Smooth muscle cell (in vitro differentiated cells): ENCODE measurements around the gene BUB1B. TPM values are rescaled to one million over a fixed set of nuclear protein-coding genes. Genes with fewer than 3 reads are reported as not detected.

Experiments
- DNase-seq: peaks from one replicate; lab custom pipeline; 2025; ENCODE audit not compliant: unreplicated experiment; lab: John Stamatoyannopoulos, UW
- H2AFZ ChIP-seq: fragments of 200-600 bp; sonication (generic); 2 replicates; pipeline ENCODE4 v1.6.0; 2016; ENCODE audit warnings: antibody characterized with exemption, low read depth, mild to moderate bottlenecking
- H3F3A ChIP-seq: fragments of 200-600 bp; sonication (generic); 2 replicates; pipeline ENCODE4 v1.6.0; 2017; ENCODE audit warnings: antibody characterized with exemption, low read depth
- H3K27ac ChIP-seq: fragments of 200-600 bp; sonication (generic); 2 replicates; pipeline ENCODE4 v1.5.1; 2016; ENCODE audit warnings: low read depth, mild to moderate bottlenecking
- H3K27me3 ChIP-seq: fragments of 200-600 bp; sonication (generic); 2 replicates; pipeline ENCODE4 v1.6.1; 2016; ENCODE audit warnings: low read depth, mild to moderate bottlenecking
- H3K36me3 ChIP-seq: fragments of 200-600 bp; sonication (generic); 2 replicates; pipeline ENCODE4 v1.5.1; 2016; ENCODE audit warnings: low read depth
- H3K4me1 ChIP-seq: fragments of 200-600 bp; sonication (generic); 2 replicates; pipeline ENCODE4 v1.5.1; 2016; ENCODE audit warnings: low read depth
- H3K4me2 ChIP-seq: fragments of 200-600 bp; sonication (generic); 2 replicates; pipeline ENCODE4 v1.6.0; 2016; ENCODE audit warnings: mild to moderate bottlenecking
- H3K4me3 ChIP-seq: fragments of 200-600 bp; sonication (generic); 2 replicates; pipeline ENCODE4 v1.5.1; 2016; ENCODE audit warnings: mild to moderate bottlenecking
- H3K79me2 ChIP-seq: fragments of 200-600 bp; sonication (generic); 2 replicates; pipeline ENCODE4 v1.6.0; 2016; ENCODE audit warnings: low read depth, mild to moderate bottlenecking
- H3K9ac ChIP-seq: fragments of 200-600 bp; sonication (generic); 2 replicates; pipeline ENCODE4 v1.6.0; 2016; ENCODE audit warnings: low read depth
- H3K9me3 ChIP-seq: fragments of 200-600 bp; sonication (generic); replicated peaks from 2 replicates; pipeline ENCODE4 v1.5.1; 2016; ENCODE audit warnings: low read depth
- H4K20me1 ChIP-seq: fragments of 200-600 bp; sonication (generic); 2 replicates; pipeline ENCODE4 v1.6.0; 2016; ENCODE audit warnings: low read depth
- WGBS: methylation state at CpG from one replicate; pipeline ENCODE4 v1.1.7; 2016; ENCODE audit warnings: low lambda C conversion rate; 5-methylcytosine and 5-hydroxymethylcytosine counted together
- polyA plus RNA-seq: library from polyadenylated mRNA; unstranded; fragments of >200 nt; fragmentation: Nextera tagmentation; extraction: Ambion mirVana; gene quantifications from 2 replicates; pipeline ENCODE4 v1.2.1, GENCODE V29; 2016
- total RNA-seq: library from RNA; depleted of rRNA; stranded (reverse); fragments of >200 nt; gene quantifications from 2 replicates; pipeline ENCODE4 v1.2.3, GENCODE V29; 2014
- TF ChIP-seq, protein P1 (sequence below): fragments of 200-600 bp; sonication (generic); IDR thresholded peaks from 2 replicates; pipeline ENCODE4 v1.5.1; 2017; ENCODE audit warnings: borderline replicate concordance, mild to moderate bottlenecking, antibody characterized with exemption; ENCODE audit not compliant: insufficient read depth, poor library complexity, severe bottlenecking

The BUB1B gene
- total and polyA plus RNA-seq, 2 experiments from 2014 or later, result 5.8 to 15.0 TPM

DNA sequence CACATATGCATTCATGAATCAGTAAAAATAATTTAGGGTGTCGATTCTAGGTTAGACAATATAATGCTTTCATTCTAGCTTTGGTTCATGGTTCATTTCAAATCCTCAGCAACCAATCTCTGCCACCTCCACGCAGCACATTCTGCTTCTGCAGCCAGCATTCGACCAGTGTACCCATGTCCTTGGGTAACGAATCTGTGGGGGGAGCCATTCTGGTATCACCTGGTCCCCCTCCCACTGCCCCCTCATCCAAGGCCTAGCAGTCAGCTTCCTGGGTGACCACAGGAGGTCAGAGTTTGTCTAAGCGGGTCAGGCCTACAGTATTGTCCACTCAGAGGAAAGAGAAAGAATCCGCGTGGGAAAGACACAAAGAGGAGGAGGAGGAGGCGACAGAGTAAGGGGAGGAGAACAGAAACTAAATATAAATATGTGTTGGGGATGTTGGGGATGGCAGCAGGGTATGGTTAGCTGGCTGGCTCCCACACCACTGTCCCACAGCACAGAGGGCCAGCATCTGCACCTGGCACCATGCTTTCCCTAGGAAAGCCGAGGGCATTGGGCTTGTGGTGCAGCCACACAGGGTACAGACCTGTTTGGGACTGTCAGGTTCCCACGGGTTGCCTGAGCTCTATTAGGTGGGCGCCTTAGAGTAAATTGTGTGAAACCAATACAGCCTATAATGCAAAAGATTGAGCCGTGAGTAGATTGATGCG is 90.1 kb downstream of the BUB1B start:
- TF ChIP-seq, protein P1, sequence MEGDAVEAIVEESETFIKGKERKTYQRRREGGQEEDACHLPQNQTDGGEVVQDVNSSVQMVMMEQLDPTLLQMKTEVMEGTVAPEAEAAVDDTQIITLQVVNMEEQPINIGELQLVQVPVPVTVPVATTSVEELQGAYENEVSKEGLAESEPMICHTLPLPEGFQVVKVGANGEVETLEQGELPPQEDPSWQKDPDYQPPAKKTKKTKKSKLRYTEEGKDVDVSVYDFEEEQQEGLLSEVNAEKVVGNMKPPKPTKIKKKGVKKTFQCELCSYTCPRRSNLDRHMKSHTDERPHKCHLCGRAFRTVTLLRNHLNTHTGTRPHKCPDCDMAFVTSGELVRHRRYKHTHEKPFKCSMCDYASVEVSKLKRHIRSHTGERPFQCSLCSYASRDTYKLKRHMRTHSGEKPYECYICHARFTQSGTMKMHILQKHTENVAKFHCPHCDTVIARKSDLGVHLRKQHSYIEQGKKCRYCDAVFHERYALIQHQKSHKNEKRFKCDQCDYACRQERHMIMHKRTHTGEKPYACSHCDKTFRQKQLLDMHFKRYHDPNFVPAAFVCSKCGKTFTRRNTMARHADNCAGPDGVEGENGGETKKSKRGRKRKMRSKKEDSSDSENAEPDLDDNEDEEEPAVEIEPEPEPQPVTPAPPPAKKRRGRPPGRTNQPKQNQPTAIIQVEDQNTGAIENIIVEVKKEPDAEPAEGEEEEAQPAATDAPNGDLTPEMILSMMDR, result no peak
- Histone ChIP-seq H3K4me3 (no peak overlapping the region), H3K27me3 (peaks cover 52% of the 10 kb centered on the region), H4K20me1 (no peaks in the 10 kb centered on the region), H3K9ac (no peak overlapping the region), H3K4me1 (peaks cover 7% of the 10 kb centered on the region), H3K9me3 (no peaks in the 10 kb centered on the region), H3F3A (no peaks in the 10 kb centered on the region), H2AFZ (no peak overlapping the region), H3K79me2 (no peaks in the 10 kb centered on the region), H3K4me2 (no peak overlapping the region), H3K36me3 (no peaks in the 10 kb centered on the region), H3K27ac (no peak overlapping the region)
- no peak for DNase-seq
- WGBS, result 88% methylated on average over 13 of the region's 13 CpGs

- Histone ChIP-seq H3K27me3 (peaks cover 52% of the 10 kb centered on the region), H3K9ac (no peak overlapping the region), H4K20me1 (no peaks in the 10 kb centered on the region), H2AFZ (no peak overlapping the region), H3K9me3 (no peaks in the 10 kb centered on the region), H3K4me3 (peak overlapping the region; percentile 66), H3K79me2 (no peaks in the 10 kb centered on the region), H3K4me2 (peak overlapping the region; percentile 96), H3K4me1 (peaks cover 7% of the 10 kb centered on the region), H3K27ac (no peak overlapping the region), H3K36me3 (no peaks in the 10 kb centered on the region), H3F3A (no peaks in the 10 kb centered on the region)
- TF ChIP-seq, protein P1, result no peak
- WGBS, result 91% methylated on average over 10 of the region's 10 CpGs
- no peak for DNase-seq
Measured at GRCh38 chr15:40251486-40252140, 90.7 kb downstream of the BUB1B start.

- WGBS, result 31% methylated on average over 21 of the region's 27 CpGs
- H3K27ac ChIP-seq, result no peak overlapping the region
- peaks cover 52% of the 10 kb centered on the region for H3K27me3 ChIP-seq
- H3K4me3 ChIP-seq, result peak overlapping the region; percentile 66
- TF ChIP-seq, protein P1, result no peak
- no peaks in the 10 kb centered on the region for H4K20me1 ChIP-seq
- peak overlapping the region; percentile 96 for H3K4me2 ChIP-seq
- H3K79me2 ChIP-seq, result no peaks in the 10 kb centered on the region
- no peak overlapping the region for H2AFZ ChIP-seq
- no peak overlapping the region for H3K9ac ChIP-seq
- H3K4me1 ChIP-seq, result peaks cover 7% of the 10 kb centered on the region
- no peak for DNase-seq
- H3K36me3 ChIP-seq, result no peaks in the 10 kb centered on the region
- H3F3A ChIP-seq, result no peaks in the 10 kb centered on the region
- no peaks in the 10 kb centered on the region for H3K9me3 ChIP-seq
Measured at GRCh38 chr15:40252141-40252437, 91.2 kb downstream of the BUB1B start.
